SU-DHL-6 (cell line): ENCODE measurements around the gene NOD1.

Source experiments
- CTCF ChIP-seq: fragments of 200-600 bp; sonication (generic); IDR thresholded peaks from one replicate; pipeline ENCODE4 v1.5.1; 2017; ENCODE audit warnings: antibody characterized with exemption, mild to moderate bottlenecking, low read length, moderate library complexity; ENCODE audit not compliant: insufficient read depth, poor library complexity, severe bottlenecking
- EZH2phosphoT487 ChIP-seq: fragments of 200-600 bp; sonication (generic), shearing (Covaris generic); conservative IDR thresholded peaks from 2 replicates; pipeline ENCODE4 v1.6.1; 2018; ENCODE audit warnings: mild to moderate bottlenecking, antibody characterized with exemption, low read length, moderate library complexity, mixed read lengths

DNA sequence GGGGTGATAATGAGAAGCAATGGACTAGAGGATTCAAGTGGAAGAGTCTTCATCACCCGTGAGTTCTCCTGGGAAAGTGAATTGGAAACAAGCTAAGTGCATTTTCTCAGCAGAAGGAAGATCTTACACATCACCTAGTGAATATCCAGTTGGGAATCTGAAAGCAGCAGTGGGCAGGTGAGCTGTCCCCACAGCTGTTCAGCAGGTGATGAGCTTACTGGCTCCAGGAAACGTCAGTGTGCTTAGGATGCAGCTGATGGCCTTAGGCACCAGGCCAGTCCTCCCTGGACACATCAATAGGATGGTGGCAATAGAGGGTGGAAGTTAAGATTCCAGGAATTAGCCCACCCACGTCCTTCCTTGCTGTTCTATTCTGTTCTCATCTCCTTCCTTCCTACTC, 66.7 kb downstream of the NOD1 start:
- TF ChIP-seq EZH2phosphoT487: no peak
- TF ChIP-seq CTCF: no peak
